Measurements from ENCODE around the gene DOC2B.

DNA sequence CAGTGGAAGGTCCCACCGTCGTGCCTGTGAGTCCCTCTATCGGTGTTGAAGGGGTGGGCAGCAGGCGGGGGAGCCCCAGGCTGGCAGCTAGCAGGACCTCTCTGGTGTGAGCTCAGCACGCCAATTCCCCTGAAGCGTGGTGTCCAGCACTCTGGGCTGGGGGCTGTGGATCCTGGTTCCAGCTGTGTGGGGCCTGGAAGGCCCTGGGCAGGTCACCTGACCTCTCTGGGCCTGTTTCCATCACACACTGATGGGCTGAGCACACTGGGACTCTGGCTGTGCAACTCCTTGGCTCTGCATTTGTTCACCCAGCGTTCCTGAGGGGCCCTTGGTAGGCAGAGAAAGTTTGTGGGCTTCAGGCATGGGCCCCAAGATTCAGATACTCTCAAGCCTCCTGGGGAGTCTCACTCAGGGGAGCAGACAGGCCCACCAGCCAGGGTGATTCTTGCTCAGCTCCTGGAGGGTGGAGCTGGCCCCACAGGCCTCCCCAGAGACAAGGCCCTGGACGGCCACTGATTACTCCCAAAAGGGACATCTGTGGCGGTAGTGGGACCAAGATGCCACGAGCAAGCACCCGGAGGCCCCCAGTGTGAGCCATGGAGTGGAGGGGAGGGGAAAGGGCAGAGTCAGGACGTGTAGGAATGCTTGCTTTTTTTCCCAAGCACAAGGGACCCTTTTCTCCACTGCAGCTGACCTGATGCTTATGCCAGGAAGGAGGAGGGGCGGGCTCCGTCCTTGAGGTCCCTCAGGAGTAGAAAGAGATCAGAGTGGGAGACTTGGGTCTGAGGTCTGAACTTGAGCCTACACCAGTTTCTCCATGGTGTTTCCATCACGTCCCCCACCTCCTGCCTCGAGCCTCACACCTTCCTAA is 35.5 kb downstream of the DOC2B start:
- TF ChIP-seq, protein P1, sequence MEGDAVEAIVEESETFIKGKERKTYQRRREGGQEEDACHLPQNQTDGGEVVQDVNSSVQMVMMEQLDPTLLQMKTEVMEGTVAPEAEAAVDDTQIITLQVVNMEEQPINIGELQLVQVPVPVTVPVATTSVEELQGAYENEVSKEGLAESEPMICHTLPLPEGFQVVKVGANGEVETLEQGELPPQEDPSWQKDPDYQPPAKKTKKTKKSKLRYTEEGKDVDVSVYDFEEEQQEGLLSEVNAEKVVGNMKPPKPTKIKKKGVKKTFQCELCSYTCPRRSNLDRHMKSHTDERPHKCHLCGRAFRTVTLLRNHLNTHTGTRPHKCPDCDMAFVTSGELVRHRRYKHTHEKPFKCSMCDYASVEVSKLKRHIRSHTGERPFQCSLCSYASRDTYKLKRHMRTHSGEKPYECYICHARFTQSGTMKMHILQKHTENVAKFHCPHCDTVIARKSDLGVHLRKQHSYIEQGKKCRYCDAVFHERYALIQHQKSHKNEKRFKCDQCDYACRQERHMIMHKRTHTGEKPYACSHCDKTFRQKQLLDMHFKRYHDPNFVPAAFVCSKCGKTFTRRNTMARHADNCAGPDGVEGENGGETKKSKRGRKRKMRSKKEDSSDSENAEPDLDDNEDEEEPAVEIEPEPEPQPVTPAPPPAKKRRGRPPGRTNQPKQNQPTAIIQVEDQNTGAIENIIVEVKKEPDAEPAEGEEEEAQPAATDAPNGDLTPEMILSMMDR (IDR thresholded peaks at IDR 0.05): no peak
- TF ChIP-seq CBFB (CRISPR knock-in tag; IDR thresholded peaks at IDR 0.05; ENCODE audit: low read depth): no peak
- TF ChIP-seq, protein P2, sequence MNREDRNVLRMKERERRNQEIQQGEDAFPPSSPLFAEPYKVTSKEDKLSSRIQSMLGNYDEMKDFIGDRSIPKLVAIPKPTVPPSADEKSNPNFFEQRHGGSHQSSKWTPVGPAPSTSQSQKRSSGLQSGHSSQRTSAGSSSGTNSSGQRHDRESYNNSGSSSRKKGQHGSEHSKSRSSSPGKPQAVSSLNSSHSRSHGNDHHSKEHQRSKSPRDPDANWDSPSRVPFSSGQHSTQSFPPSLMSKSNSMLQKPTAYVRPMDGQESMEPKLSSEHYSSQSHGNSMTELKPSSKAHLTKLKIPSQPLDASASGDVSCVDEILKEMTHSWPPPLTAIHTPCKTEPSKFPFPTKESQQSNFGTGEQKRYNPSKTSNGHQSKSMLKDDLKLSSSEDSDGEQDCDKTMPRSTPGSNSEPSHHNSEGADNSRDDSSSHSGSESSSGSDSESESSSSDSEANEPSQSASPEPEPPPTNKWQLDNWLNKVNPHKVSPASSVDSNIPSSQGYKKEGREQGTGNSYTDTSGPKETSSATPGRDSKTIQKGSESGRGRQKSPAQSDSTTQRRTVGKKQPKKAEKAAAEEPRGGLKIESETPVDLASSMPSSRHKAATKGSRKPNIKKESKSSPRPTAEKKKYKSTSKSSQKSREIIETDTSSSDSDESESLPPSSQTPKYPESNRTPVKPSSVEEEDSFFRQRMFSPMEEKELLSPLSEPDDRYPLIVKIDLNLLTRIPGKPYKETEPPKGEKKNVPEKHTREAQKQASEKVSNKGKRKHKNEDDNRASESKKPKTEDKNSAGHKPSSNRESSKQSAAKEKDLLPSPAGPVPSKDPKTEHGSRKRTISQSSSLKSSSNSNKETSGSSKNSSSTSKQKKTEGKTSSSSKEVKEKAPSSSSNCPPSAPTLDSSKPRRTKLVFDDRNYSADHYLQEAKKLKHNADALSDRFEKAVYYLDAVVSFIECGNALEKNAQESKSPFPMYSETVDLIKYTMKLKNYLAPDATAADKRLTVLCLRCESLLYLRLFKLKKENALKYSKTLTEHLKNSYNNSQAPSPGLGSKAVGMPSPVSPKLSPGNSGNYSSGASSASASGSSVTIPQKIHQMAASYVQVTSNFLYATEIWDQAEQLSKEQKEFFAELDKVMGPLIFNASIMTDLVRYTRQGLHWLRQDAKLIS (CRISPR knock-in tag; IDR thresholded peaks at IDR 0.05; ENCODE audit: borderline replicate concordance): no peak
- TF ChIP-seq RORB (CRISPR knock-in tag; IDR thresholded peaks at IDR 0.05): no peak
- no peak for TF ChIP-seq RELA (CRISPR knock-in tag; IDR thresholded peaks at IDR 0.05; ENCODE audit: borderline replicate concordance)
- TF ChIP-seq, protein P3, sequence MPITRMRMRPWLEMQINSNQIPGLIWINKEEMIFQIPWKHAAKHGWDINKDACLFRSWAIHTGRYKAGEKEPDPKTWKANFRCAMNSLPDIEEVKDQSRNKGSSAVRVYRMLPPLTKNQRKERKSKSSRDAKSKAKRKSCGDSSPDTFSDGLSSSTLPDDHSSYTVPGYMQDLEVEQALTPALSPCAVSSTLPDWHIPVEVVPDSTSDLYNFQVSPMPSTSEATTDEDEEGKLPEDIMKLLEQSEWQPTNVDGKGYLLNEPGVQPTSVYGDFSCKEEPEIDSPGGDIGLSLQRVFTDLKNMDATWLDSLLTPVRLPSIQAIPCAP (CRISPR knock-in tag; IDR thresholded peaks at IDR 0.05): no peak
- TF ChIP-seq ZNF263 (CRISPR knock-in tag; IDR thresholded peaks at IDR 0.05; ENCODE audit: low read depth): no peak
- TF ChIP-seq JAZF1 (CRISPR knock-in tag; IDR thresholded peaks at IDR 0.05): no peak
